Measurements from ENCODE around the gene TM7SF2.

DNA sequence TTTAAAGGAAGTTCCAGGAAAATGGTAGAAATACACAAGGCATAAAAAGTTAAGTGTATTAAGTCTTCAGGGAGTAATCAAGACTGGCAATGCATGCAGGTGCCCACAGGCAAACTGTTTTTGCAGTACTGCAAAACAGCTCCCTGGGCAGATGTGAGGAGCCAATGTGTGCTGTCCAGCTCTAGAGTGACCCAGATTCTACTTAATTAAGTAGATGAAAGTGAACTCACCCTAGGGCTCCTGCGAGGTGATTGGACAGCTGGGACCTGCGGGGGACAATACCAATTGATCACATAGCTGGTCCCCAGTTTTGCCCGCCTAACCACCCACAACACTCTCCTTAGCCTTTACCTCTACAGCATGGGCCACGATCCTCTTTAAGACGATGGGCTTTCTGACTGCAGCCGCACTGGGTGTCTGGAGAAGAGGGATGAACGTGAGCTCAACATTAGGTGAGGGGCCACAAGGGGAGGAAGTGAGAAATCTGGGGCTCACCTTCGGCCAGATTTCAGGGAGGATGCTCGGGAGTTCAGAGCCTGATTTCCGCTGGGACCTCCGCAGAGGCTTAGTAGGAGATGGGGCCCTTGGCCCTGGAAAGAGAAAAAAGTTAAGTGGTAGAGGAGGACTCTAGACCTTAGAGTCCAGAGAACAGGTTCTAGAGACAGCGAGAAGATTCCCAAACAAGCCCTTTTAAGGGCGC, 28.4 kb upstream of the TM7SF2 start:
- no peak for TF ChIP-seq HOXA7 (CRISPR knock-in tag; IDR thresholded peaks at IDR 0.05)
- TF ChIP-seq ZFP36 (IDR thresholded peaks at IDR 0.05; ENCODE audit: borderline replicate concordance, low read depth, low read length, partially characterized antibody) = no peak
- no peak for TF ChIP-seq MEF2D (CRISPR knock-in tag; IDR thresholded peaks at IDR 0.05)
- TF ChIP-seq ZNF280D (CRISPR knock-in tag; IDR thresholded peaks at IDR 0.05) = no peak
- no peak for TF ChIP-seq THRA (CRISPR knock-in tag; IDR thresholded peaks at IDR 0.05; ENCODE audit: borderline replicate concordance)
- no peak for TF ChIP-seq CHD4 (IDR thresholded peaks at IDR 0.05; ENCODE audit: borderline replicate concordance, low read length)
- no peak for TF ChIP-seq MYNN (CRISPR knock-in tag; IDR thresholded peaks at IDR 0.05; ENCODE audit: low read depth)
- TF ChIP-seq ZNF263 (CRISPR knock-in tag; IDR thresholded peaks at IDR 0.05) = no peak
- no peak for TF ChIP-seq TAF1 (CRISPR knock-in tag; IDR thresholded peaks at IDR 0.05)
- TF ChIP-seq ZNF572 (CRISPR knock-in tag; IDR thresholded peaks at IDR 0.05) = no peak
- no peak for TF ChIP-seq EZH2 (conservative IDR thresholded peaks at IDR 0.05; ENCODE audit: low read depth, low read length)
- TF ChIP-seq ATF4 (CRISPR knock-in tag; IDR thresholded peaks at IDR 0.05) = no peak
- TF ChIP-seq THAP8 (CRISPR knock-in tag; IDR thresholded peaks at IDR 0.05; ENCODE audit: borderline replicate concordance) = no peak

Measured in HepG2 (cell line).